Chondrocyte (in vitro differentiated cells): ENCODE data around the gene SH3TC2. TPM values are rescaled to one million over a fixed set of nuclear protein-coding genes. Genes with fewer than 3 reads are reported as not detected.

ENCODE experiments used
- DNase-seq: peaks from one replicate; pipeline ENCODE4 v3.0.0; 2021; ENCODE audit warnings: mixed read lengths, low spot score
- H3K27ac Mint-ChIP-seq: one replicate; pipeline ENCODE4 v1.8.0; 2021; ENCODE audit warnings: mild to moderate bottlenecking, moderate library complexity, mixed read lengths; ENCODE audit not compliant: unreplicated experiment
- H3K27me3 Mint-ChIP-seq: 2 replicates; pipeline ENCODE4 v1.8.0; 2021; ENCODE audit warnings: low read depth, mixed read lengths
- H3K36me3 Mint-ChIP-seq: 2 replicates; pipeline ENCODE4 v1.8.0; 2021; ENCODE audit warnings: low read depth, mixed read lengths
- H3K4me1 Mint-ChIP-seq: 2 replicates; pipeline ENCODE4 v1.8.0; 2021; ENCODE audit warnings: low read depth, mild to moderate bottlenecking, mixed read lengths
- H3K4me3 Mint-ChIP-seq: one replicate; pipeline ENCODE4 v1.8.0; 2021; ENCODE audit warnings: mild to moderate bottlenecking, moderate library complexity, mixed read lengths; ENCODE audit not compliant: unreplicated experiment
- H3K9me3 Mint-ChIP-seq: 2 replicates; pipeline ENCODE4 v1.8.0; 2021; ENCODE audit warnings: low read depth, mixed read lengths
- total RNA-seq: library from RNA; stranded (reverse); gene quantifications from 3 replicates; pipeline ENCODE4 v1.2.1, GENCODE V29; 2021
- TF ChIP-seq, protein P1 (sequence below): fragments of 200-600 bp; sonication (generic); IDR thresholded peaks from 2 replicates; pipeline ENCODE4 v1.5.0; 2021; ENCODE audit warnings: antibody characterized with exemption, mild to moderate bottlenecking, moderate library complexity

SH3TC2 gene
- total RNA-seq, 1 donor from 2014 or later, result 0.80 TPM

DNA sequence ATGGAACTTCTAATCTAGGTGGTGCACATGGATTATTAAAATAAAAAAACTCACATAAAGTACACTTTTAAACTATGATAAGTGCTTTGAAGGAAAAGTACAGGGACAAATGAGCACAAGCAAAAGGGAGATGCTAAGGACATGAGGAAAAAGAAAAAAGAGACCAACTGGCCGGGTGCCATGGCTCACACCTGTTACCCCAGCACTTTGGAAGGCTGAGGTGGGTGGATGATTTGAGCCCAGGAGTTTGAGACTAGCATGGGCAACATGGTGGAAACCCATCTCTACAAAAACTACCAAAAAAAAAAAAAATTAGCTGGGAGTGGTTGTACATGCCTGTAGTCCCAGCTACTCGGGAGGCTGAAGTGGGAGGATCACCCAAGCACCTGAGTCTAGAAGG is 67.1 kb downstream of the SH3TC2 start:
- TF ChIP-seq, protein P1, sequence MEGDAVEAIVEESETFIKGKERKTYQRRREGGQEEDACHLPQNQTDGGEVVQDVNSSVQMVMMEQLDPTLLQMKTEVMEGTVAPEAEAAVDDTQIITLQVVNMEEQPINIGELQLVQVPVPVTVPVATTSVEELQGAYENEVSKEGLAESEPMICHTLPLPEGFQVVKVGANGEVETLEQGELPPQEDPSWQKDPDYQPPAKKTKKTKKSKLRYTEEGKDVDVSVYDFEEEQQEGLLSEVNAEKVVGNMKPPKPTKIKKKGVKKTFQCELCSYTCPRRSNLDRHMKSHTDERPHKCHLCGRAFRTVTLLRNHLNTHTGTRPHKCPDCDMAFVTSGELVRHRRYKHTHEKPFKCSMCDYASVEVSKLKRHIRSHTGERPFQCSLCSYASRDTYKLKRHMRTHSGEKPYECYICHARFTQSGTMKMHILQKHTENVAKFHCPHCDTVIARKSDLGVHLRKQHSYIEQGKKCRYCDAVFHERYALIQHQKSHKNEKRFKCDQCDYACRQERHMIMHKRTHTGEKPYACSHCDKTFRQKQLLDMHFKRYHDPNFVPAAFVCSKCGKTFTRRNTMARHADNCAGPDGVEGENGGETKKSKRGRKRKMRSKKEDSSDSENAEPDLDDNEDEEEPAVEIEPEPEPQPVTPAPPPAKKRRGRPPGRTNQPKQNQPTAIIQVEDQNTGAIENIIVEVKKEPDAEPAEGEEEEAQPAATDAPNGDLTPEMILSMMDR, result no peak
- Mint-ChIP-seq H3K36me3 (no peaks in the 10 kb centered on the region), H3K9me3 (no peaks in the 10 kb centered on the region), H3K27ac (peak overlapping the region; percentile 75), H3K4me1 (peaks cover 22% of the 10 kb centered on the region), H3K4me3 (no peak overlapping the region), H3K27me3 (peaks cover 7% of the 10 kb centered on the region)
- no peak for DNase-seq

DNA sequence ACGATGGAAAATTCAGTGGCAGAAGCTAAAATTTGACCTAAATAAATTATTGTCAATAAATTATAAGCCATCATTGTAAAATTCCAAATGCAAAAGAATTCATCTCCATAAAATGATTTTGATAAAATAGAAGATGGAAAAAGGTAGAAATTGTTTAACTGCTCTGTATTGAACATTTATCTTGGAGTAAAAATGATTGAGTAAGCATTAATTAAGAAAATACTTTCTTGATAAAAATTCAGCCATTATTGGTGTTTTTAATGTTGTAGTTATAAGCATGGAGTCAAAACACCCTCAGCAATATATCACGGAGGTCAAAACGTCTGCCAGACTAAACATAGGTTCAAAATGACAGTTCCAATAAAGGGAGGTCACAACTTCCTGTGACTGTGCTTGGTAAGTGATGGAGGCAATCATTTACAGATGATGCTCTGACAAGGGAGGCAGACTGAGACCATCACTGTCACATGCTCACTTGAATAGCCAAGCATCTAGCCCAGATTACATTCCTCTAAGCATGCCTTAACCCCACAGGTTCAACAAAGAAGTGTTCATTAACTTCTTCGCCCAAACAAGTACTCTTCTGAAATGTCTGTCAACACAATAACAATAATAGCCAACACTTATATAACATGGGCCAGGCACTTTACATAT is 69.5 kb downstream of the SH3TC2 start:
- H3K9me3 Mint-ChIP-seq, result no peaks in the 10 kb centered on the region
- H3K27ac Mint-ChIP-seq, result no peak overlapping the region
- TF ChIP-seq, protein P1, result no peak
- peaks cover 22% of the 10 kb centered on the region for H3K4me1 Mint-ChIP-seq
- H3K36me3 Mint-ChIP-seq, result no peaks in the 10 kb centered on the region
- no peaks in the 10 kb centered on the region for H3K27me3 Mint-ChIP-seq
- no peak for DNase-seq
- no peak overlapping the region for H3K4me3 Mint-ChIP-seq

- TF ChIP-seq, protein P1, result no peak
- Mint-ChIP-seq H3K27ac (no peak overlapping the region), H3K4me1 (peaks cover 17% of the 10 kb centered on the region), H3K9me3 (no peaks in the 10 kb centered on the region), H3K36me3 (no peaks in the 10 kb centered on the region), H3K4me3 (no peak overlapping the region), H3K27me3 (no peaks in the 10 kb centered on the region)
- no peak for DNase-seq
These were observed 70.6 kb downstream of the SH3TC2 start for GRCh38 chr5:148992265-148992664.

DNA sequence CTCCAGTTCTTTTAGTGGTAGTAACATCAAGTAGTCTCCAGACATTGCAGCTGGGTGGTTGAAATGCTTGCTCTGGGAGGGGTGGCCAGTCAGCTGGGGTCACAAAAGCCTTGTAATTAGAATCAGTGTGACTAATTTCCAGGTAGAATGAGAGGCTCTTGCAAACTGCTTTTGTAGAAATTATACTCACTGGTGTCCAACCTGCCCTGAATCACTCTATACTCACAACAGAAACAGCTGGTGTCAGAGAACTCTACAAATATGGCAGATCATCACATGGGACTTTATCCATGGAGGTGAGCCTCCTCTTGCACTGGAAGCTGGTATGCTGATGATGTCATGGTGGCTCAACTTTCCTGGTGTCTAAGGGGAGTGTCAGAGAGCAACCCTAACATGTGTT is 71.3 kb downstream of the SH3TC2 start:
- TF ChIP-seq, protein P1, result no peak
- H3K27ac Mint-ChIP-seq, result no peak overlapping the region

GRCh38 chr5:148990817-148991216 is 72.0 kb downstream of the SH3TC2 start:
- no peak overlapping the region for H3K4me3 Mint-ChIP-seq
- no peak overlapping the region for H3K27ac Mint-ChIP-seq
- H3K27me3 Mint-ChIP-seq, result no peaks in the 10 kb centered on the region
- H3K4me1 Mint-ChIP-seq, result peaks cover 6% of the 10 kb centered on the region
- DNase-seq, result no peak
- TF ChIP-seq, protein P1, result no peak
- H3K36me3 Mint-ChIP-seq, result no peaks in the 10 kb centered on the region
- H3K9me3 Mint-ChIP-seq, result no peaks in the 10 kb centered on the region

More for the DNA sequence above, 71.3 kb downstream of the SH3TC2 start:
- no peak for DNase-seq
- Mint-ChIP-seq H3K27me3 (no peaks in the 10 kb centered on the region), H3K9me3 (no peaks in the 10 kb centered on the region), H3K4me1 (peaks cover 13% of the 10 kb centered on the region), H3K36me3 (no peaks in the 10 kb centered on the region), H3K4me3 (no peak overlapping the region)
